Sigmoid colon (tissue), 4 donors: ENCODE results near the gene YWHAG.

Source experiments
- POLR2A ChIP-seq, 2 donors: fragments of 450-650 bp; IDR thresholded peaks; one replicate each; pipeline ENCODE4 v1.6.1; 2016; ENCODE audit warnings: antibody characterized with exemption in 2 of 2, mild to moderate bottlenecking in 2 of 2, moderate library complexity in 2 of 2
- POLR2AphosphoS5 ChIP-seq, 4 donors: sonication (generic); formaldehyde crosslinking; IDR thresholded peaks; one replicate each; pipeline ENCODE4 v1.6.1; 2017; ENCODE audit warnings: antibody characterized with exemption in 4 of 4
- TF ChIP-seq, protein P1 (sequence below), 4 experiments: fragments of 450-650 bp in 3 of 4; fragments of 200-600 bp in 1 of 4; IDR thresholded peaks; one replicate each; pipeline ENCODE4 v1.5.1; 2016 to 2019; ENCODE audit warnings: antibody characterized with exemption in 4 of 4, mild to moderate bottlenecking in 3 of 4, moderate library complexity in 2 of 4

DNA sequence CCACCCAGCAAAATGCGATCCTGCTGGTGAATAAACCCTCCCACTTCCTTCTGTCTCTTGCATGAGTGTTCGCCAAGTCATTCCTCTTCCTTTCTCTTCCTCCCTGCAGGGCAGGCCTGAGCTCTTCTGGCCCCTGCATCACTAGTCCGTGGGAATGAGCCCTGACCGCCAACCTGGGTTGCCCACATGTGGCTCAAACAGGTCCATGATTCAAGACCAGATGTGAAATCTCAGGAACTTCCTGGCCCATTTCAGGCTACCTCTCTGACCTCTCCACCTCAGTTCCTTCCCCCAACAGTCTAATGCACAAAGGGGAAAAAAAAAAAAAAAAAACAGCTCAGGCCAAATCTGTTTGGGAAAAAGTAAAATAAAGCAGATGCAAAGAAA is 5.4 kb upstream of the YWHAG start:
- TF ChIP-seq, protein P1, sequence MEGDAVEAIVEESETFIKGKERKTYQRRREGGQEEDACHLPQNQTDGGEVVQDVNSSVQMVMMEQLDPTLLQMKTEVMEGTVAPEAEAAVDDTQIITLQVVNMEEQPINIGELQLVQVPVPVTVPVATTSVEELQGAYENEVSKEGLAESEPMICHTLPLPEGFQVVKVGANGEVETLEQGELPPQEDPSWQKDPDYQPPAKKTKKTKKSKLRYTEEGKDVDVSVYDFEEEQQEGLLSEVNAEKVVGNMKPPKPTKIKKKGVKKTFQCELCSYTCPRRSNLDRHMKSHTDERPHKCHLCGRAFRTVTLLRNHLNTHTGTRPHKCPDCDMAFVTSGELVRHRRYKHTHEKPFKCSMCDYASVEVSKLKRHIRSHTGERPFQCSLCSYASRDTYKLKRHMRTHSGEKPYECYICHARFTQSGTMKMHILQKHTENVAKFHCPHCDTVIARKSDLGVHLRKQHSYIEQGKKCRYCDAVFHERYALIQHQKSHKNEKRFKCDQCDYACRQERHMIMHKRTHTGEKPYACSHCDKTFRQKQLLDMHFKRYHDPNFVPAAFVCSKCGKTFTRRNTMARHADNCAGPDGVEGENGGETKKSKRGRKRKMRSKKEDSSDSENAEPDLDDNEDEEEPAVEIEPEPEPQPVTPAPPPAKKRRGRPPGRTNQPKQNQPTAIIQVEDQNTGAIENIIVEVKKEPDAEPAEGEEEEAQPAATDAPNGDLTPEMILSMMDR (IDR thresholded peaks at IDR 0.05), result no peak
- TF ChIP-seq POLR2A (IDR thresholded peaks at IDR 0.05) (no peak), POLR2AphosphoS5 (IDR thresholded peaks at IDR 0.05) (peak in 1 of 4 donors; percentile 6)
